ENCODE data around the gene RBX1.

Gene RBX1

GRCh38 chr22:40939202-40939601, 12.0 kb upstream of the RBX1 start:
- Histone ChIP-seq H3K9me3 (ENCODE audit: control insufficient read depth in 2 of 2, low read length in 2 of 2) (no peaks in the 10 kb centered on the region), H3K36me3 (ENCODE audit: control insufficient read depth in 2 of 2, insufficient read depth in 2 of 2, low read length in 2 of 2) (no peaks in the 10 kb centered on the region), H3K9ac (ENCODE audit: low read depth in 1 of 2, low read length in 2 of 2) (no peak overlapping the region), H3K27me3 (ENCODE audit: control insufficient read depth in 2 of 2, insufficient read depth in 2 of 2, low read length in 2 of 2) (no peaks in the 10 kb centered on the region), H3K27ac (ENCODE audit: low read depth in 2 of 2, low read length in 2 of 2) (no peak overlapping the region), H3K4me1 (ENCODE audit: control insufficient read depth in 2 of 2, insufficient read depth in 2 of 2, low read length in 2 of 2) (no peaks in the 10 kb centered on the region), H3K4me3 (ENCODE audit: low read length in 2 of 2) (no peak overlapping the region)

- peaks cover 8 to 10% of the 10 kb centered on the region in 2 donors for H3K4me1 ChIP-seq (ENCODE audit: control insufficient read depth in 2 of 2, insufficient read depth in 2 of 2, low read length in 2 of 2)
- H3K27ac ChIP-seq (ENCODE audit: low read depth in 2 of 2, low read length in 2 of 2) = peak overlapping the region; percentile 92 to 94
- peaks cover 3 to 6% of the 10 kb centered on the region in 2 donors for H3K36me3 ChIP-seq (ENCODE audit: control insufficient read depth in 2 of 2, insufficient read depth in 2 of 2, low read length in 2 of 2)
- peak overlapping the region; percentile 83 to 93 for H3K9ac ChIP-seq (ENCODE audit: low read depth in 1 of 2, low read length in 2 of 2)
- H3K4me3 ChIP-seq (ENCODE audit: low read length in 2 of 2) = peak overlapping the region; percentile 90 to 93
- no peaks in the 10 kb centered on the region for H3K27me3 ChIP-seq (ENCODE audit: control insufficient read depth in 2 of 2, insufficient read depth in 2 of 2, low read length in 2 of 2)
- H3K9me3 ChIP-seq (ENCODE audit: control insufficient read depth in 2 of 2, low read length in 2 of 2) = no peaks in the 10 kb centered on the region
Measured at GRCh38 chr22:40951795-40952605, 822 bp downstream of the RBX1 start.

DNA sequence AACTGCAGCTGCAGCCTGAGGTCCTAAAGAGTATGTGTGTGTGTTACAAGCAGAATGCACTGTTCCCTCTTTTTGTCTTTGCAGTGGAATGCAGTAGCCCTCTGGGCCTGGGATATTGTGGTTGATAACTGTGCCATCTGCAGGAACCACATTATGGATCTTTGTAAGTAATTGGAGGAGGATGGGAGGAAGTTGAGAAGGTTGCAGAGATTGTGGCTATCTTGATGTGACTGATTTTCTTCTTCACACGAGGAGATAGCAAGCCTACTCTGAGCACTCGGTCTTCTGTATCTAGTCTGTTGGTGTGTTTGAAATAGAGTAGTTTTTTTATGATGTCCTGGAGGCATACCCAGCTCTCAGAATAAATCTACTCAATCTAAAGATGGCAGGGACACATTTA, 2.3 kb downstream of the RBX1 start:
- Histone ChIP-seq H3K27ac (ENCODE audit: low read depth in 2 of 2, low read length in 2 of 2) (no peak overlapping the region), H3K4me3 (ENCODE audit: low read length in 2 of 2) (no peak overlapping the region), H3K4me1 (ENCODE audit: control insufficient read depth in 2 of 2, insufficient read depth in 2 of 2, low read length in 2 of 2) (peaks cover 8 to 12% of the 10 kb centered on the region in 2 donors)

GRCh38 chr22:40954113-40954512, 2.9 kb downstream of the RBX1 start:
- peaks cover 8 to 12% of the 10 kb centered on the region in 2 donors for H3K4me1 ChIP-seq (ENCODE audit: control insufficient read depth in 2 of 2, insufficient read depth in 2 of 2, low read length in 2 of 2)
- no peak overlapping the region for H3K9ac ChIP-seq (ENCODE audit: low read depth in 1 of 2, low read length in 2 of 2)
- H3K4me3 ChIP-seq (ENCODE audit: low read length in 2 of 2) = no peak overlapping the region
- peaks cover 3 to 6% of the 10 kb centered on the region in 2 donors for H3K36me3 ChIP-seq (ENCODE audit: control insufficient read depth in 2 of 2, insufficient read depth in 2 of 2, low read length in 2 of 2)
- H3K27ac ChIP-seq (ENCODE audit: low read depth in 2 of 2, low read length in 2 of 2) = no peak overlapping the region
- H3K9me3 ChIP-seq (ENCODE audit: control insufficient read depth in 2 of 2, low read length in 2 of 2) = no peaks in the 10 kb centered on the region
- no peaks in the 10 kb centered on the region for H3K27me3 ChIP-seq (ENCODE audit: control insufficient read depth in 2 of 2, insufficient read depth in 2 of 2, low read length in 2 of 2)

More for the DNA sequence above, 2.3 kb downstream of the RBX1 start:
- Histone ChIP-seq H3K9me3 (ENCODE audit: control insufficient read depth in 2 of 2, low read length in 2 of 2) (no peaks in the 10 kb centered on the region), H3K9ac (ENCODE audit: low read depth in 1 of 2, low read length in 2 of 2) (no peak overlapping the region), H3K36me3 (ENCODE audit: control insufficient read depth in 2 of 2, insufficient read depth in 2 of 2, low read length in 2 of 2) (peaks cover 3 to 6% of the 10 kb centered on the region in 2 donors), H3K27me3 (ENCODE audit: control insufficient read depth in 2 of 2, insufficient read depth in 2 of 2, low read length in 2 of 2) (no peaks in the 10 kb centered on the region)

DNA sequence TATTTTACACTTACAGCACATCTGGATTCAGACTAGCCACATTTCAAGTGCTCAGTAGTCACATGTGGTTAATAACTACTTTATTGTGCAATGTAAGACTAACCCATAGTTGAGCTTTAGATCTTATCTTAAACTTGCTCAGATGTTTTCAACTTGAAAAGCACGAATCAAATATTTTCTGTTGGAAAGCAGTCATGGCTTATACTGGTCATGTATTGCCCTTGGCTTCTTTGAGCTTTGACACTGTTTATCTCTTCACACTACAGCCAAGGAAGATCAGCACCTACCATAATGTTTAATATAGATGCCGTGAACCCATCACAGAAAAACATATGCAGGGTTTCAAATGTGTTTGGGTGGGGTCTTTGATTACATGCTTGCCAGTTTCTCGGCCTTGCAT, 4.4 kb downstream of the RBX1 start:
- Histone ChIP-seq H3K4me1 (ENCODE audit: control insufficient read depth in 2 of 2, insufficient read depth in 2 of 2, low read length in 2 of 2) (peaks cover 5 to 9% of the 10 kb centered on the region in 2 donors), H3K9me3 (ENCODE audit: control insufficient read depth in 2 of 2, low read length in 2 of 2) (no peaks in the 10 kb centered on the region), H3K36me3 (ENCODE audit: control insufficient read depth in 2 of 2, insufficient read depth in 2 of 2, low read length in 2 of 2) (peaks cover 6 to 8% of the 10 kb centered on the region in 2 donors), H3K9ac (ENCODE audit: low read depth in 1 of 2, low read length in 2 of 2) (no peak overlapping the region), H3K27me3 (ENCODE audit: control insufficient read depth in 2 of 2, insufficient read depth in 2 of 2, low read length in 2 of 2) (no peaks in the 10 kb centered on the region), H3K27ac (ENCODE audit: low read depth in 2 of 2, low read length in 2 of 2) (no peak overlapping the region), H3K4me3 (ENCODE audit: low read length in 2 of 2) (no peak overlapping the region)

DNA sequence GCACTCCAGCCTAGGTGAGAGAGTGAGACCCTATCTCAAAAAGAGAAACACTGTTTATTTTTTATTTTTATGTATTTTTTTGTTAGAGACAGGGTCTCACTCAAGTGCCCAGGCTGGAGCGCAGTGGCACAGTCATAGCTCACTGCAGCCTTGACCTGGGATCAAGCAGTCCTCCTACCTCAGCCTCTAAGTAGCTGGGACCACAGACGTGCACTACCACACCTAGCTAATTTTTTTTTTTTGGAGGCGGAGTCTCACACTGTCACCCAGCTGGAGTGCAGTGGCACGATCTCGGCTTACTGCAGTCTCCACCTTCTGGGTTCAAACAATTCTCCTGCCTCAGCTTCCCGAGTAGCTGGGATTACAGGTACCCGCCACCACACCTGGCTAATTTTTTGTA, 6.4 kb downstream of the RBX1 start:
- Histone ChIP-seq H3K4me3 (ENCODE audit: low read length in 2 of 2) (no peak overlapping the region), H3K9ac (ENCODE audit: low read depth in 1 of 2, low read length in 2 of 2) (no peak overlapping the region), H3K36me3 (ENCODE audit: control insufficient read depth in 2 of 2, insufficient read depth in 2 of 2, low read length in 2 of 2) (peaks cover 13% of the 10 kb centered on the region in 2 donors), H3K27me3 (ENCODE audit: control insufficient read depth in 2 of 2, insufficient read depth in 2 of 2, low read length in 2 of 2) (no peaks in the 10 kb centered on the region), H3K9me3 (ENCODE audit: control insufficient read depth in 2 of 2, low read length in 2 of 2) (no peaks in the 10 kb centered on the region), H3K27ac (ENCODE audit: low read depth in 2 of 2, low read length in 2 of 2) (no peak overlapping the region), H3K4me1 (ENCODE audit: control insufficient read depth in 2 of 2, insufficient read depth in 2 of 2, low read length in 2 of 2) (peaks cover 0 to 4% of the 10 kb centered on the region in 2 donors)

DNA sequence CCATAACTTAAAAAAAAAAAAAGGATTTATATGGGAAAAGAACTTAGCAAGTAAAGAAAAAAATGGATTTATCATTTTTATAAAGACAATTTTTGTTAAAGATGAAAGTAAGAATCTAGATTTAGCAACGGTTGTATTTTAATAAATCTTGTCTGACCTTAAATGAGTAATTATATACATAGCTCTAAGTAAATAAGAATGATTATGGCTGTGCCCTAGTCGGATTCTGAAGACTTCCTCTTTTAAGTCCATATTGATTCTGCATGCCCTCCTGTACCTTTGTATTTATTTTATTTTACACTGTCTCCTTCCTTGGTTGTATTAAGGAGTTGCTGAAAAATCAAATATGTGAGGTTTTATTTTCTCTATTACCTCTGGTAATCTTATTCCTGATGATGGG, 7.1 kb downstream of the RBX1 start:
- Histone ChIP-seq H3K4me1 (ENCODE audit: control insufficient read depth in 2 of 2, insufficient read depth in 2 of 2, low read length in 2 of 2) (peaks cover 0 to 2% of the 10 kb centered on the region in 2 donors), H3K36me3 (ENCODE audit: control insufficient read depth in 2 of 2, insufficient read depth in 2 of 2, low read length in 2 of 2) (peaks cover 13% of the 10 kb centered on the region in 2 donors)

GRCh38 chr22:40960145-40960544, 9.0 kb downstream of the RBX1 start:
- H3K9ac ChIP-seq (ENCODE audit: low read depth in 1 of 2, low read length in 2 of 2) = no peak overlapping the region
- no peaks in the 10 kb centered on the region for H3K27me3 ChIP-seq (ENCODE audit: control insufficient read depth in 2 of 2, insufficient read depth in 2 of 2, low read length in 2 of 2)

More for the DNA sequence above, 7.1 kb downstream of the RBX1 start:
- no peak overlapping the region for H3K9ac ChIP-seq (ENCODE audit: low read depth in 1 of 2, low read length in 2 of 2)
- no peaks in the 10 kb centered on the region for H3K9me3 ChIP-seq (ENCODE audit: control insufficient read depth in 2 of 2, low read length in 2 of 2)
- H3K27ac ChIP-seq (ENCODE audit: low read depth in 2 of 2, low read length in 2 of 2) = no peak overlapping the region
- H3K4me3 ChIP-seq (ENCODE audit: low read length in 2 of 2) = no peak overlapping the region
- H3K27me3 ChIP-seq (ENCODE audit: control insufficient read depth in 2 of 2, insufficient read depth in 2 of 2, low read length in 2 of 2) = no peaks in the 10 kb centered on the region

GRCh38 chr22:40965936-40966725, 15.0 kb downstream of the RBX1 start:
- Histone ChIP-seq H3K9me3 (ENCODE audit: control insufficient read depth in 2 of 2, low read length in 2 of 2) (no peaks in the 10 kb centered on the region), H3K9ac (ENCODE audit: low read depth in 1 of 2, low read length in 2 of 2) (no peak overlapping the region), H3K4me1 (ENCODE audit: control insufficient read depth in 2 of 2, insufficient read depth in 2 of 2, low read length in 2 of 2) (no peaks in the 10 kb centered on the region), H3K4me3 (ENCODE audit: low read length in 2 of 2) (no peak overlapping the region), H3K27me3 (ENCODE audit: control insufficient read depth in 2 of 2, insufficient read depth in 2 of 2, low read length in 2 of 2) (no peaks in the 10 kb centered on the region), H3K36me3 (ENCODE audit: control insufficient read depth in 2 of 2, insufficient read depth in 2 of 2, low read length in 2 of 2) (peaks cover 39 to 48% of the 10 kb centered on the region in 2 donors), H3K27ac (ENCODE audit: low read depth in 2 of 2, low read length in 2 of 2) (no peak overlapping the region)

More at GRCh38 chr22:40960145-40960544, 9.0 kb downstream of the RBX1 start:
- Histone ChIP-seq H3K36me3 (ENCODE audit: control insufficient read depth in 2 of 2, insufficient read depth in 2 of 2, low read length in 2 of 2) (peaks cover 24% of the 10 kb centered on the region in 2 donors), H3K27ac (ENCODE audit: low read depth in 2 of 2, low read length in 2 of 2) (no peak overlapping the region), H3K4me3 (ENCODE audit: low read length in 2 of 2) (no peak overlapping the region), H3K9me3 (ENCODE audit: control insufficient read depth in 2 of 2, low read length in 2 of 2) (no peaks in the 10 kb centered on the region), H3K4me1 (ENCODE audit: control insufficient read depth in 2 of 2, insufficient read depth in 2 of 2, low read length in 2 of 2) (peaks cover 0 to 2% of the 10 kb centered on the region in 2 donors)

DNA sequence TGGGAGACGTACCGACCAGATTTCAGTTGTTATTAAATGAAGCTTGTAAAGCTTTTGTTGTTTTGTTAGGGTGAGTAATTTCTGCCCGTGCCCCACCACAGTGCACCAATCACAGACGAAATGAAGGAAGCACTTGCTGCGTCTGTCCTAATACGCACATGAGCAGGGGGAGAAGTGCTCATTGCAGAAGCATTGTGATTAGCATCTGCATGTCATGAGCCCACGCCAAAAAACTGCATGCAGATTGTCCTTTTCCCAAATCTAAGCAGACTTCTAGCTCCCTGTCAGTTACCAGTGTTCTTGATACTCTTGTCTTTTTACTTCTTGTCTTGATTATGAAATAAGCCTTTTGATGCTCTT, 15.5 kb downstream of the RBX1 start:
- Histone ChIP-seq H3K9me3 (ENCODE audit: control insufficient read depth in 2 of 2, low read length in 2 of 2) (no peaks in the 10 kb centered on the region), H3K36me3 (ENCODE audit: control insufficient read depth in 2 of 2, insufficient read depth in 2 of 2, low read length in 2 of 2) (peaks cover 39 to 46% of the 10 kb centered on the region in 2 donors)

More for the DNA sequence above, 15.5 kb downstream of the RBX1 start:
- no peak overlapping the region for H3K9ac ChIP-seq (ENCODE audit: low read depth in 1 of 2, low read length in 2 of 2)
- no peak overlapping the region for H3K4me3 ChIP-seq (ENCODE audit: low read length in 2 of 2)
- H3K27ac ChIP-seq (ENCODE audit: low read depth in 2 of 2, low read length in 2 of 2) = no peak overlapping the region
- H3K4me1 ChIP-seq (ENCODE audit: control insufficient read depth in 2 of 2, insufficient read depth in 2 of 2, low read length in 2 of 2) = no peaks in the 10 kb centered on the region
- no peaks in the 10 kb centered on the region for H3K27me3 ChIP-seq (ENCODE audit: control insufficient read depth in 2 of 2, insufficient read depth in 2 of 2, low read length in 2 of 2)

Measured in mucosa of rectum (tissue), 2 donors.